ENCODE data around the gene DNAH17. TPM values are rescaled to one million over a fixed set of nuclear protein-coding genes. Genes with fewer than 3 reads are reported as not detected.

The DNAH17 gene
- polyA plus RNA-seq, 3 donors, result 0.01 to 0.51 (median 0.11) TPM

DNA sequence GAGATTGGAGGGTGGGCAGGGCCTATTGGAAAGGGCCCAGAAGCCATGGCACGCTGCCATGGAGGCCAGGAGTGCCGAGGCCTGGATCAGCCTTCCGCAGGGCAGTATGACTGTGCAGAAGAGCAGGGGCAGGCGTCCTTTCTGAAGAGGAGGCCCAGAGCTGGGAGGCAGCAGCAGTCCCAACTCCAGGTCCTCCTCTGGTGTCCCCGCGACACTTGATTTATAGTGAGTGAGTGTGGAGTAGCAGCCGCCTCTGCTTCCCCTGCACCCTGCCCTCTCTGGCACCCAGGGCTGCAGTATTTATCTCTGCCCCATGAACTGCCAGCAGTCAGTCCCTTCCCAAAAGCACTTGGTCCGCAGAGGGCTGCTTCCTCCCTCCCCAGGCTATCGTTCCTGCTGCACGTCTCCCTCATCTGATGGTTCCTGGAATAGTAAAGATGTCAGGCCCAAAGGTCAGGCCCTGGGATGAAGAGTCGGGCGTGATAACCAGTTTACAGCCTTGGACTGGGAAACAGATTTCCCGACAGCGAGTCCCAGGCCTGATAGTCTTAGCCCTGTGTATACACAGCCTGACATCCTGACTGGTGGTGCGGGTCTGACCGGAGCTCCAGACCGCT, 165.8 kb downstream of the DNAH17 start:
- no peaks in the 10 kb centered on the region for H3K27me3 Mint-ChIP-seq (ENCODE audit: low read depth in 3 of 3)
- peaks cover 78 to 97% of the 10 kb centered on the region in 2 donors for H3K36me3 Mint-ChIP-seq
- no peak overlapping the region for H3K9ac ChIP-seq (ENCODE audit: insufficient read depth, low read length, poor library complexity, severe bottlenecking)
- peaks cover 26% of the 10 kb centered on the region for H4K20me1 ChIP-seq (ENCODE audit: insufficient read depth, low read length)
- peaks cover 86% of the 10 kb centered on the region for H3K79me2 ChIP-seq (ENCODE audit: insufficient read depth, low read length)
- H3K9me3 Mint-ChIP-seq, result peaks cover 0 to 2% (median 0%) of the 10 kb centered on the region in 7 donors
- H3K36me3 ChIP-seq (replicated peaks in 1 of 2; ENCODE audit: control insufficient read depth in 1 of 2, insufficient read depth in 2 of 2, low read length in 2 of 2), result peaks cover 41 to 57% of the 10 kb centered on the region in 2 donors
- peaks cover 50 to 54% of the 10 kb centered on the region in 2 donors for H3K4me1 ChIP-seq (ENCODE audit: control insufficient read depth in 1 of 2, insufficient read depth in 2 of 2, low read length in 2 of 2)
- H3K27ac Mint-ChIP-seq, result peak overlapping the region; percentile 36 to 100 (median 99)
- H3K4me3 ChIP-seq (replicated peaks in 1 of 3; ENCODE audit: low read depth in 2 of 3, low read length in 3 of 3), result no peak overlapping the region
- H3K4me2 ChIP-seq (replicated peaks; ENCODE audit: extremely low read depth, low read length, poor library complexity, severe bottlenecking), result no peak overlapping the region
- intact Hi-C loops (cut with micrococcal nuclease), result no loop called here
- H2AFZ ChIP-seq (ENCODE audit: insufficient read depth, low read depth, low read length, poor library complexity, severe bottlenecking), result no peak overlapping the region
- TF ChIP-seq, protein P1, sequence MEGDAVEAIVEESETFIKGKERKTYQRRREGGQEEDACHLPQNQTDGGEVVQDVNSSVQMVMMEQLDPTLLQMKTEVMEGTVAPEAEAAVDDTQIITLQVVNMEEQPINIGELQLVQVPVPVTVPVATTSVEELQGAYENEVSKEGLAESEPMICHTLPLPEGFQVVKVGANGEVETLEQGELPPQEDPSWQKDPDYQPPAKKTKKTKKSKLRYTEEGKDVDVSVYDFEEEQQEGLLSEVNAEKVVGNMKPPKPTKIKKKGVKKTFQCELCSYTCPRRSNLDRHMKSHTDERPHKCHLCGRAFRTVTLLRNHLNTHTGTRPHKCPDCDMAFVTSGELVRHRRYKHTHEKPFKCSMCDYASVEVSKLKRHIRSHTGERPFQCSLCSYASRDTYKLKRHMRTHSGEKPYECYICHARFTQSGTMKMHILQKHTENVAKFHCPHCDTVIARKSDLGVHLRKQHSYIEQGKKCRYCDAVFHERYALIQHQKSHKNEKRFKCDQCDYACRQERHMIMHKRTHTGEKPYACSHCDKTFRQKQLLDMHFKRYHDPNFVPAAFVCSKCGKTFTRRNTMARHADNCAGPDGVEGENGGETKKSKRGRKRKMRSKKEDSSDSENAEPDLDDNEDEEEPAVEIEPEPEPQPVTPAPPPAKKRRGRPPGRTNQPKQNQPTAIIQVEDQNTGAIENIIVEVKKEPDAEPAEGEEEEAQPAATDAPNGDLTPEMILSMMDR (IDR thresholded peaks at IDR 0.05), result no peak
- no peak overlapping the region for H3K4me3 Mint-ChIP-seq
- WGBS (ENCODE audit: insufficient coverage), result 75% methylated on average over 10 of the region's 17 CpGs
- H3K27ac ChIP-seq (ENCODE audit: low read depth in 1 of 2, low read length in 2 of 2), result peak overlapping the region; percentile 94 to 95
- DNase-seq, result no peak
- H3K4me1 Mint-ChIP-seq, result peaks cover 70% of the 10 kb centered on the region
- H3K9me3 ChIP-seq (replicated peaks in 1 of 2; ENCODE audit: control insufficient read depth in 1 of 2, insufficient read depth in 1 of 2, low read length in 2 of 2), result no peaks in the 10 kb centered on the region
- H3K27me3 ChIP-seq (ENCODE audit: control insufficient read depth in 2 of 2, insufficient read depth in 2 of 2, low read length in 2 of 2), result no peaks in the 10 kb centered on the region

DNA sequence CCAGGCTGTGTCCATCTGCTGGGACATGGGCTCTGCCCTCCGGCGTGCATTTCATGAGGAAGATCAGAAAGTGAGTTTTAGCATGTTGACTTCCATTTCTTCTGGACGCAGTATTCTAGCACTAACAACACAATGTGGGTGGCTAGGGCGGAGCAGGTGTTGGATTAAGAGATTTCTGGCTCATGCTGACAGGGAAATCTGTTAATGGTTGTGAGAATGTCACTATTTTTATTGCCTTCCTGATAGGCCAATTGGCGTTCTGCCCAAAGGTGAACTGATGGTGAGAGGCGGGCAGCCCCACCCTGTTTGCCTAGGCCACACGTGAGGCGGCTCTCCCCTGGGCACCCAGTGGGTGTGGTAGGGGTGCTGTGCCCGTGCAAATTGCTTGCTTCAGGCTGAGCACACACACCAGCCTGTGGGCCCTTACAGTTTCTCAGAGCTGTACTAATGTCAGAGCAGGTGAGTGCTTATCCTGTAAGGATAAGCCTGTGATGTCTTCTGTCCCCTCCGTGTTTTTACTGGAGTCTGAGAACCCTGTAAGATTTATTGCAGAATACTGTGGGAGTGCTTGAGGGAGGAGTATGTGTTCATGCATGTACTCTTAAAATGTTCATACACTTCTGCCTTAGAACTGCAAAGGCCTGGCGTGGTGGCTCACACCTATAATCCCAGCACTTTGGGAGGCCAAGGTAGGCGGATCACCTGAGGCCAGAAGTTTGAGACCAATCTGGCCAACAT, 167.8 kb downstream of the DNAH17 start:
- H3K27ac Mint-ChIP-seq, result peak overlapping the region in 5 of 7 donors; percentile 63 to 90 (median 76)
- intact Hi-C loops (cut with micrococcal nuclease), result loop anchor here in 1 of 2 donors (5.0 kb wide), 1 partner anchor 47 kb away; the partner anchor contains the start of gene SOCS3
- H3K79me2 ChIP-seq (ENCODE audit: insufficient read depth, low read length), result peaks cover 87% of the 10 kb centered on the region

More for the DNA sequence above, 167.8 kb downstream of the DNAH17 start:
- Histone ChIP-seq H3K27me3 (ENCODE audit: control insufficient read depth in 2 of 2, insufficient read depth in 2 of 2, low read length in 2 of 2) (no peaks in the 10 kb centered on the region), H3K4me2 (replicated peaks; ENCODE audit: extremely low read depth, low read length, poor library complexity, severe bottlenecking) (no peak overlapping the region), H3K9ac (ENCODE audit: insufficient read depth, low read length, poor library complexity, severe bottlenecking) (no peak overlapping the region), H3K27ac (ENCODE audit: low read depth in 1 of 2, low read length in 2 of 2) (peak overlapping the region in 1 of 2 donors; percentile 38), H3K4me1 (ENCODE audit: control insufficient read depth in 1 of 2, insufficient read depth in 2 of 2, low read length in 2 of 2) (peaks cover 30 to 35% of the 10 kb centered on the region in 2 donors), H3K4me3 (replicated peaks in 1 of 3; ENCODE audit: low read depth in 2 of 3, low read length in 3 of 3) (no peak overlapping the region), H4K20me1 (ENCODE audit: insufficient read depth, low read length) (peaks cover 41% of the 10 kb centered on the region), H3K36me3 (replicated peaks in 1 of 2; ENCODE audit: control insufficient read depth in 1 of 2, insufficient read depth in 2 of 2, low read length in 2 of 2) (peaks cover 51 to 61% of the 10 kb centered on the region in 2 donors), H3K9me3 (replicated peaks in 1 of 2; ENCODE audit: control insufficient read depth in 1 of 2, insufficient read depth in 1 of 2, low read length in 2 of 2) (no peaks in the 10 kb centered on the region), H2AFZ (ENCODE audit: insufficient read depth, low read depth, low read length, poor library complexity, severe bottlenecking) (no peak overlapping the region)
- H3K9me3 Mint-ChIP-seq, result peaks cover 0 to 2% (median 0%) of the 10 kb centered on the region in 7 donors
- no peak overlapping the region for H3K4me3 Mint-ChIP-seq
- peaks cover 80 to 95% of the 10 kb centered on the region in 2 donors for H3K36me3 Mint-ChIP-seq
- WGBS (ENCODE audit: insufficient coverage), result 87% methylated on average over 6 of the region's 12 CpGs
- TF ChIP-seq, protein P1 (IDR thresholded peaks at IDR 0.05), result no peak
- peaks cover 51% of the 10 kb centered on the region for H3K4me1 Mint-ChIP-seq
- H3K27me3 Mint-ChIP-seq (ENCODE audit: low read depth in 3 of 3), result no peaks in the 10 kb centered on the region
- DNase-seq, result no peak

Data from CD14-positive monocyte (primary cell).